GM18498 (cell line): ENCODE data around the gene FAM171A1.
"Not testable (repeated sequence)": the region's sequence is repeated elsewhere in the genome, so short reads cannot be mapped to it uniquely, and the experiment has no call there.

Source experiments
- ATAC-seq: cut with Tn5 transposase; IDR thresholded peaks from one replicate; pipeline ENCODE4 v1.9.1; 2021; ENCODE audit warnings: mild to moderate bottlenecking, moderate library complexity; ENCODE audit not compliant: unreplicated experiment

FAM171A1 gene

GRCh38 chr10:15293862-15294842, 76.9 kb downstream of the FAM171A1 start:
- no peak for ATAC-seq

- no peak for ATAC-seq
These were observed 80.4 kb downstream of the FAM171A1 start for GRCh38 chr10:15290671-15291070.

GRCh38 chr10:15290150-15290549, 80.9 kb downstream of the FAM171A1 start:
- ATAC-seq = no peak

GRCh38 chr10:15280974-15281373, 90.1 kb downstream of the FAM171A1 start:
- ATAC-seq = no peak

GRCh38 chr10:15280462-15280861, 90.6 kb downstream of the FAM171A1 start:
- no peak for ATAC-seq

GRCh38 chr10:15279236-15279635, 91.9 kb downstream of the FAM171A1 start:
- ATAC-seq = no peak

- no peak for ATAC-seq
These were observed 92.3 kb downstream of the FAM171A1 start for GRCh38 chr10:15278786-15279185.

- not testable (repeated sequence) for ATAC-seq
These were observed 95.0 kb downstream of the FAM171A1 start for GRCh38 chr10:15276039-15276438.

GRCh38 chr10:15269838-15270237, 101.3 kb downstream of the FAM171A1 start:
- not testable (repeated sequence) for ATAC-seq

- no peak for ATAC-seq
These were observed 103.6 kb downstream of the FAM171A1 start for GRCh38 chr10:15267496-15267895.

GRCh38 chr10:15266117-15266516, 105.0 kb downstream of the FAM171A1 start:
- no peak for ATAC-seq

- ATAC-seq = no peak
These were observed 105.5 kb downstream of the FAM171A1 start for GRCh38 chr10:15265558-15265957.

- ATAC-seq = no peak
These were observed 106.0 kb downstream of the FAM171A1 start for GRCh38 chr10:15265056-15265455.

- no peak for ATAC-seq
These were observed 107.3 kb downstream of the FAM171A1 start for GRCh38 chr10:15263657-15264323.

- ATAC-seq = no peak
These were observed 108.9 kb downstream of the FAM171A1 start for GRCh38 chr10:15262036-15262713.

GRCh38 chr10:15259136-15259535, 112.0 kb downstream of the FAM171A1 start:
- ATAC-seq = no peak

GRCh38 chr10:15258255-15258654, 112.8 kb downstream of the FAM171A1 start:
- no peak for ATAC-seq

- ATAC-seq = no peak
These were observed 115.1 kb downstream of the FAM171A1 start for GRCh38 chr10:15255961-15256360.

- no peak for ATAC-seq
These were observed 116.1 kb downstream of the FAM171A1 start for GRCh38 chr10:15254808-15255648.
